BE2C (cell line): ENCODE results near the gene PP2D1.
"Not testable (repeated sequence)": the region's sequence is repeated elsewhere in the genome, so short reads cannot be mapped to it uniquely, and the experiment has no call there.

Source experiments
- DNase-seq: peaks from one replicate; pipeline ENCODE4 v3.0.0-alpha.2; 2020
- H3K27me3 ChIP-seq: fragments of 250-450 bp; sonication (Bioruptor Pico); 2 replicates; pipeline ENCODE4 v1.5.1; 2020; ENCODE audit warnings: mild to moderate bottlenecking
- H3K36me3 ChIP-seq: fragments of 250-450 bp; sonication (Bioruptor Pico); 2 replicates; pipeline ENCODE4 v1.5.1; 2020; ENCODE audit warnings: mild to moderate bottlenecking
- H3K4me1 ChIP-seq: fragments of 250-450 bp; sonication (Bioruptor Pico); 2 replicates; pipeline ENCODE4 v1.5.1; 2020
- H3K4me3 ChIP-seq: 2 replicates; pipeline ENCODE4 v1.5.1; 2011; ENCODE audit warnings: low read depth, low read length
- H3K9me3 ChIP-seq: fragments of 250-450 bp; sonication (Bioruptor Pico); 2 replicates; pipeline ENCODE4 v1.5.1; 2020
- TF ChIP-seq, protein P1 (sequence below): IDR thresholded peaks from 2 replicates; pipeline ENCODE4 v1.5.1; 2012; ENCODE audit warnings: mild to moderate bottlenecking, low read depth, low read length

Gene PP2D1

GRCh38 chr3:19967812-19968211 lies 44.3 kb downstream of the PP2D1 start:
- H3K36me3 ChIP-seq = no peaks in the 10 kb centered on the region
- no peak for DNase-seq
- no peaks in the 10 kb centered on the region for H3K4me1 ChIP-seq
- no peak overlapping the region for H3K4me3 ChIP-seq
- no peaks in the 10 kb centered on the region for H3K9me3 ChIP-seq
- H3K27me3 ChIP-seq = no peaks in the 10 kb centered on the region
- TF ChIP-seq, protein P1, sequence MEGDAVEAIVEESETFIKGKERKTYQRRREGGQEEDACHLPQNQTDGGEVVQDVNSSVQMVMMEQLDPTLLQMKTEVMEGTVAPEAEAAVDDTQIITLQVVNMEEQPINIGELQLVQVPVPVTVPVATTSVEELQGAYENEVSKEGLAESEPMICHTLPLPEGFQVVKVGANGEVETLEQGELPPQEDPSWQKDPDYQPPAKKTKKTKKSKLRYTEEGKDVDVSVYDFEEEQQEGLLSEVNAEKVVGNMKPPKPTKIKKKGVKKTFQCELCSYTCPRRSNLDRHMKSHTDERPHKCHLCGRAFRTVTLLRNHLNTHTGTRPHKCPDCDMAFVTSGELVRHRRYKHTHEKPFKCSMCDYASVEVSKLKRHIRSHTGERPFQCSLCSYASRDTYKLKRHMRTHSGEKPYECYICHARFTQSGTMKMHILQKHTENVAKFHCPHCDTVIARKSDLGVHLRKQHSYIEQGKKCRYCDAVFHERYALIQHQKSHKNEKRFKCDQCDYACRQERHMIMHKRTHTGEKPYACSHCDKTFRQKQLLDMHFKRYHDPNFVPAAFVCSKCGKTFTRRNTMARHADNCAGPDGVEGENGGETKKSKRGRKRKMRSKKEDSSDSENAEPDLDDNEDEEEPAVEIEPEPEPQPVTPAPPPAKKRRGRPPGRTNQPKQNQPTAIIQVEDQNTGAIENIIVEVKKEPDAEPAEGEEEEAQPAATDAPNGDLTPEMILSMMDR = no peak

- no peak overlapping the region for H3K4me3 ChIP-seq
- TF ChIP-seq, protein P1 = no peak
- no peak for DNase-seq
- H3K36me3 ChIP-seq = no peaks in the 10 kb centered on the region
- H3K27me3 ChIP-seq = no peaks in the 10 kb centered on the region
- no peaks in the 10 kb centered on the region for H3K4me1 ChIP-seq
- H3K9me3 ChIP-seq = no peaks in the 10 kb centered on the region
These were observed 44.9 kb downstream of the PP2D1 start for GRCh38 chr3:19967208-19967607.

DNA sequence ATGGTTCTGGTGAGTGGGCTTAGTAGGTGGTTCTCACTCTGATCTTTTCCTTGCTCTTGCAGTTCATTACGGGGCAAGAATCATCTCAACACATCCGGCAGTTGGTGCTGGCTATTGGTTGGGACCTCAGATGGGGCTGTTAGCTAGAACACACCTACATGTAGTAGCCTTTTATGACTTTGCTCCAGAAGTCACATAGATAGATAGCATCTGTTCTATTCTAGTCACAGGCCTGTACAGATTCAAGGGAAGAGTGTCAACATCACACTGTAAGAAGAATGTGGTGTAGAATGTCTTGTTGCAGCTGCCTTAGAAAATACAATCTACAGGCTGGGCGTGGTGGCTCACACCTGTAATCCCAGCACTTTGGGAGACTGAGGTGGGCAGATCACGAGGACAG lies 50.1 kb downstream of the PP2D1 start:
- no peaks in the 10 kb centered on the region for H3K27me3 ChIP-seq
- TF ChIP-seq, protein P1 = no peak
- H3K36me3 ChIP-seq = no peaks in the 10 kb centered on the region
- H3K4me1 ChIP-seq = no peaks in the 10 kb centered on the region
- no peak overlapping the region for H3K4me3 ChIP-seq
- H3K9me3 ChIP-seq = no peaks in the 10 kb centered on the region
- no peak for DNase-seq

DNA sequence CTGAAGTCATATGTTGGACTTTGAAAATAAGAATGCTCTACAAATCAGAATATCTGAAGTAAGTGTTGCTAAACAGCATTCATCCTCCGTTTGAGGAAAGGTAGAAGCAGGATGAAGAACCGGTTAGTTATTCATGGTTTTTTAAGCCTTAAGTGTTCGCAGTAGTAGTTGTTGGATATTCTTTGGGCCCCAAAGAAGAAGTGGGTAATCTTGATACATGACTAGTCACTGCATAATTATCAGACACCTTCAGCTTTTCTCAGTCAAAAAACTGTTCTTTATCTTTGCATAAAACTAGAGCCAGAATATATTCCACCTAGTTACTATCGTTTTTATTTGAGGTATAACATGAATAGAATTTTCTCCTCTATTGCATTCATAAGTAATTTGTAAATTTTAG lies 51.4 kb downstream of the PP2D1 start:
- H3K27me3 ChIP-seq = no peaks in the 10 kb centered on the region
- TF ChIP-seq, protein P1 = no peak
- H3K9me3 ChIP-seq = no peaks in the 10 kb centered on the region
- no peak for DNase-seq
- H3K4me1 ChIP-seq = no peaks in the 10 kb centered on the region
- no peak overlapping the region for H3K4me3 ChIP-seq
- H3K36me3 ChIP-seq = no peaks in the 10 kb centered on the region

DNA sequence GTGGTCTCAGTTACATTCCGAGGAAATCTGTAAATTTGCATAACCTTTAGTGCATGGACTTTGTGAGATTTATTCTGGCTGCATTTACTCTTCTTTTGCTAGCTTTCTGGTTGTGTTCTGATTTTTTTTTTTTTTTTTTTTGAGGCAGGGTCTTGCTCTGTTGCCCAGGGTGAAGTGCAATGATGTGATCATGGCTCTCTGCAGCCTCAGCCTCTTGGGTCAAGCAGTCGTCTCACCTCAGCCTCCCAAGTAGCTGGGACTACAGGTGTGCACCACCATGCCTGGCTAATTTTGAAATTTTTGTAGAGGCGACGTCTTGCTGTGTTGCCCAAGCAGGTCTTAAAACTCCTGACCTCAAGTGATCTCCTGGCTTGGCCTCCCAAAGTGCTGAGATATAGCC lies 52.6 kb downstream of the PP2D1 start:
- Histone ChIP-seq H3K4me1 (no peaks in the 10 kb centered on the region), H3K36me3 (no peaks in the 10 kb centered on the region), H3K27me3 (no peaks in the 10 kb centered on the region), H3K4me3 (no peak overlapping the region), H3K9me3 (no peaks in the 10 kb centered on the region)
- no peak for DNase-seq
- TF ChIP-seq, protein P1 = no peak

GRCh38 chr3:19957354-19957753 lies 54.7 kb downstream of the PP2D1 start:
- DNase-seq, H3K9me3 ChIP-seq, H3K36me3 ChIP-seq, H3K4me1 ChIP-seq, H3K4me3 ChIP-seq, H3K27me3 ChIP-seq: not testable (repeated sequence)

DNA sequence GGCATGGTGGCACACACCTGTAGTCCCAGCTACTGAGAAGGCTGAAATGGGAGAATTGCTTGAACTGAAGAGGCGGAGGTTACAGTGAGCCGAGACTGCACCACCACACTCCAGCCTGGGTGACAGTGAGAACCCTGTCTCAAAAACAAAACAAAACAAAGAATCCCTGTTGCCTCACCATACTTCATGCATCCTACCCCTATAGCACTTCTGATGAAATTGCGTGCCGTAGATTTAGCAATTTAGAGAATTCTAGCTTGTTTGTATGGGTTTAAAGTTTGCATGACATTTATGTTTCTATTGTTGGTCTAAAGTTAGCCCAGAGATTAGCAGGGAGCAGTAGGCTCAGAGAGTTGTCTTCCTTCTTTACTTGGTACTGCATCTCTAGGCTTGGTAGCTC lies 57.4 kb downstream of the PP2D1 start:
- peaks cover 3% of the 10 kb centered on the region; the same call in 1 of the 2 replicates for H3K36me3 ChIP-seq
- H3K27me3 ChIP-seq = no peaks in the 10 kb centered on the region
- no peak overlapping the region for H3K4me3 ChIP-seq
- H3K9me3 ChIP-seq = no peaks in the 10 kb centered on the region
- no peaks in the 10 kb centered on the region for H3K4me1 ChIP-seq
- TF ChIP-seq, protein P1 = no peak
- no peak for DNase-seq
